ENCODE measurements around the gene INSR.

GRCh38 chr19:7063339-7063738 is 230.9 kb downstream of the INSR start:
- TF ChIP-seq HDGF (IDR thresholded peaks at IDR 0.05; ENCODE audit: borderline replicate concordance) (no peak), FOXM1 (IDR thresholded peaks at IDR 0.05; ENCODE audit: borderline replicate concordance) (no peak), FOXA1 (IDR thresholded peaks at IDR 0.05) (no peak), ZNF384 (IDR thresholded peaks at IDR 0.05) (no peak), ARNT (IDR thresholded peaks at IDR 0.05) (no peak), ELF4 (IDR thresholded peaks at IDR 0.05) (no peak), BHLHE40 (IDR thresholded peaks at IDR 0.05; ENCODE audit: borderline replicate concordance) (no peak), SP1 (IDR thresholded peaks at IDR 0.05) (no peak), SUZ12 (IDR thresholded peaks at IDR 0.05) (no peak), FOXK2 (IDR thresholded peaks at IDR 0.05) (no peak), LEF1 (IDR thresholded peaks at IDR 0.05; ENCODE audit: borderline replicate concordance) (no peak), NFRKB (IDR thresholded peaks at IDR 0.05) (no peak), L3MBTL2 (conservative IDR thresholded peaks at IDR 0.05) (no peak)
